ENCODE measurements around the gene FAM199X. TPM values are rescaled to one million over a fixed set of nuclear protein-coding genes. Genes with fewer than 3 reads are reported as not detected.

The FAM199X gene
- total RNA-seq, 1 experiment from 2014 or later = 31.9 TPM

GRCh38 chrX:104136241-104137019, 29.8 kb upstream of the FAM199X start:
- CTCF ChIA-PET = interaction anchor here (0.6 to 2.7 kb wide), 2 partner anchors 291 to 551 kb away, joined by 5 to 9 read pairs; partner anchors contain the start of gene TCEAL4
- Mint-ChIP-seq H3K9me3 (ENCODE audit: low read depth, unreplicated experiment) (no peaks in the 10 kb centered on the region), H3K36me3 (ENCODE audit: insufficient read depth, unreplicated experiment) (no peaks in the 10 kb centered on the region), H3K4me3 (ENCODE audit: low read depth, unreplicated experiment) (peak overlapping the region; percentile 28), H3K27ac (ENCODE audit: unreplicated experiment) (no peak overlapping the region), H3K4me1 (ENCODE audit: low read depth, unreplicated experiment) (peaks cover 11% of the 10 kb centered on the region), H3K27me3 (ENCODE audit: unreplicated experiment) (no peaks in the 10 kb centered on the region)
- intact Hi-C loops (cut with micrococcal nuclease; ENCODE audit: unreplicated experiment) = loop anchor here (1.0 to 2.0 kb wide), 2 partner anchors 38 to 292 kb away; no protein-coding TSS in a partner anchor
- TF ChIP-seq CTCF (IDR thresholded peaks at IDR 0.05; ENCODE audit: unreplicated experiment) = peak; percentile 35
- peak; percentile 75 for DNase-seq
- BruUV-seq (replicated peaks) = no TSS peak

- Mint-ChIP-seq H3K9me3 (ENCODE audit: low read depth, unreplicated experiment) (no peaks in the 10 kb centered on the region), H3K4me1 (ENCODE audit: low read depth, unreplicated experiment) (peaks cover 11% of the 10 kb centered on the region), H3K4me3 (ENCODE audit: low read depth, unreplicated experiment) (no peak overlapping the region), H3K27ac (ENCODE audit: unreplicated experiment) (no peak overlapping the region), H3K36me3 (ENCODE audit: insufficient read depth, unreplicated experiment) (no peaks in the 10 kb centered on the region), H3K27me3 (ENCODE audit: unreplicated experiment) (no peaks in the 10 kb centered on the region)
- TF ChIP-seq CTCF (IDR thresholded peaks at IDR 0.05; ENCODE audit: unreplicated experiment) = no peak
- intact Hi-C loops (cut with micrococcal nuclease; ENCODE audit: unreplicated experiment) = loop anchor here (2.0 kb wide), 1 partner anchor 293 kb away; no protein-coding TSS in a partner anchor
- BruUV-seq (replicated peaks) = no TSS peak
- no peak for DNase-seq
- CTCF ChIA-PET = interaction anchor here (2.7 kb wide), 1 partner anchor 292 kb away, joined by 9 read pairs; no protein-coding TSS in a partner anchor
These were observed 28.8 kb upstream of the FAM199X start for GRCh38 chrX:104137496-104137895.

GRCh38 chrX:104141087-104141760, 25.0 kb upstream of the FAM199X start:
- CTCF ChIA-PET = no interaction called here
- H3K27ac Mint-ChIP-seq (ENCODE audit: unreplicated experiment) = no peak overlapping the region
- intact Hi-C loops (cut with micrococcal nuclease; ENCODE audit: unreplicated experiment) = no loop called here
- H3K36me3 Mint-ChIP-seq (ENCODE audit: insufficient read depth, unreplicated experiment) = no peaks in the 10 kb centered on the region
- DNase-seq = no peak
- H3K4me1 Mint-ChIP-seq (ENCODE audit: low read depth, unreplicated experiment) = no peaks in the 10 kb centered on the region
- BruUV-seq (replicated peaks) = no TSS peak
- H3K9me3 Mint-ChIP-seq (ENCODE audit: low read depth, unreplicated experiment) = no peaks in the 10 kb centered on the region
- no peak for TF ChIP-seq CTCF (IDR thresholded peaks at IDR 0.05; ENCODE audit: unreplicated experiment)
- no peak overlapping the region for H3K4me3 Mint-ChIP-seq (ENCODE audit: low read depth, unreplicated experiment)
- H3K27me3 Mint-ChIP-seq (ENCODE audit: unreplicated experiment) = no peaks in the 10 kb centered on the region

- Mint-ChIP-seq H3K27me3 (ENCODE audit: unreplicated experiment) (no peaks in the 10 kb centered on the region), H3K4me3 (ENCODE audit: low read depth, unreplicated experiment) (no peak overlapping the region), H3K4me1 (ENCODE audit: low read depth, unreplicated experiment) (no peaks in the 10 kb centered on the region), H3K27ac (ENCODE audit: unreplicated experiment) (no peak overlapping the region), H3K36me3 (ENCODE audit: insufficient read depth, unreplicated experiment) (peaks cover 2% of the 10 kb centered on the region), H3K9me3 (ENCODE audit: low read depth, unreplicated experiment) (no peaks in the 10 kb centered on the region)
- TF ChIP-seq CTCF (IDR thresholded peaks at IDR 0.05; ENCODE audit: unreplicated experiment) = no peak
- intact Hi-C loops (cut with micrococcal nuclease; ENCODE audit: unreplicated experiment) = no loop called here
- BruUV-seq (replicated peaks) = no TSS peak
- CTCF ChIA-PET = no interaction called here
- no peak for DNase-seq
These were observed 15.2 kb upstream of the FAM199X start for GRCh38 chrX:104151037-104151436.
